Measurements from ENCODE around the gene NKTR.
"Not testable (repeated sequence)": the region's sequence is repeated elsewhere in the genome, so short reads cannot be mapped to it uniquely, and the experiment has no call there.

Gene NKTR

GRCh38 chr3:42597098-42597497 is 3.4 kb upstream of the NKTR start:
- not testable (repeated sequence) for DNase-seq

GRCh38 chr3:42600958-42601675 is 631 bp downstream of the NKTR start:
- DNase-seq: no peak

- no peak for DNase-seq
Observed at GRCh38 chr3:42601896-42602581, 1.6 kb downstream of the NKTR start.

- DNase-seq: no peak
Observed at GRCh38 chr3:42602961-42603360, 2.5 kb downstream of the NKTR start.

- DNase-seq: no peak
Observed at GRCh38 chr3:42605546-42606173, 5.2 kb downstream of the NKTR start.

GRCh38 chr3:42608581-42608980 is 8.1 kb downstream of the NKTR start:
- no peak for DNase-seq

GRCh38 chr3:42610976-42611375 is 10.5 kb downstream of the NKTR start:
- DNase-seq: no peak

- DNase-seq: no peak
Observed at GRCh38 chr3:42612217-42612616, 11.7 kb downstream of the NKTR start.

GRCh38 chr3:42612928-42613327 is 12.4 kb downstream of the NKTR start:
- DNase-seq: no peak

- no peak for DNase-seq
Observed at GRCh38 chr3:42613462-42613861, 13.0 kb downstream of the NKTR start.

- no peak for DNase-seq
Observed at GRCh38 chr3:42631620-42632019, 31.1 kb downstream of the NKTR start.

GRCh38 chr3:42632146-42632545 is 31.7 kb downstream of the NKTR start:
- no peak for DNase-seq

- DNase-seq: no peak
Observed at GRCh38 chr3:42633544-42633943, 33.1 kb downstream of the NKTR start.

- no peak for DNase-seq
Observed at GRCh38 chr3:42635111-42635510, 34.6 kb downstream of the NKTR start.

- no peak for DNase-seq
Observed at GRCh38 chr3:42637001-42637400, 36.5 kb downstream of the NKTR start.

- DNase-seq: no peak
Observed at GRCh38 chr3:42638339-42638842, 37.9 kb downstream of the NKTR start.

- DNase-seq: no peak
Observed at GRCh38 chr3:42639192-42639591, 38.7 kb downstream of the NKTR start.

- DNase-seq: no peak
Observed at GRCh38 chr3:42640129-42640528, 39.6 kb downstream of the NKTR start.

GRCh38 chr3:42640771-42641370 is 40.4 kb downstream of the NKTR start:
- DNase-seq: no peak

GRCh38 chr3:42647821-42648459 is 47.5 kb downstream of the NKTR start:
- no peak for DNase-seq

- no peak for DNase-seq
Observed at GRCh38 chr3:42649006-42649405, 48.5 kb downstream of the NKTR start.

GRCh38 chr3:42649783-42650182 is 49.3 kb downstream of the NKTR start:
- no peak for DNase-seq
